Transverse colon (tissue), 4 donors: ENCODE measurements around the gene H19.

ENCODE experiments used
- CTCF ChIP-seq, 5 experiments: fragments of 200-600 bp in 3 of 5; fragments of 450-650 bp in 2 of 5; sonication (generic) in 3 of 5; IDR thresholded peaks; 1 replicate in 2 of 5; 2 replicates in 3 of 5; pipeline ENCODE4 v1.5.1; 2016 to 2017; ENCODE audit warnings: antibody characterized with exemption in 5 of 5, inconsistent platforms in 3 of 5, mild to moderate bottlenecking in 2 of 5, moderate library complexity in 1 of 5
- EP300 ChIP-seq: sonication (generic); formaldehyde crosslinking; IDR thresholded peaks from one replicate; pipeline ENCODE4 v1.6.1; 2017; ENCODE audit warnings: antibody characterized with exemption, low read depth
- POLR2A ChIP-seq: fragments of 450-650 bp; IDR thresholded peaks from one replicate; pipeline ENCODE4 v1.6.1; 2016; ENCODE audit warnings: antibody characterized with exemption, mild to moderate bottlenecking, moderate library complexity
- POLR2AphosphoS5 ChIP-seq, 3 donors: sonication (generic); formaldehyde crosslinking; IDR thresholded peaks; one replicate each; pipeline ENCODE4 v1.6.1; 2016; ENCODE audit warnings: antibody characterized with exemption in 3 of 3

- TF ChIP-seq CTCF (IDR thresholded peaks at IDR 0.05) (no peak), POLR2AphosphoS5 (IDR thresholded peaks at IDR 0.05) (no peak), EP300 (no peak), POLR2A (no peak)
Observed at GRCh38 chr11:2002042-2002776, 4.6 kb upstream of the H19 start.
